SK-N-SH (cell line): ENCODE results near the gene CHRM1. TPM values are rescaled to one million over a fixed set of nuclear protein-coding genes. Genes with fewer than 3 reads are reported as not detected.

Source experiments
- CTCF ChIP-seq: fragments of 200-600 bp; sonication (generic); IDR thresholded peaks from 2 replicates; pipeline ENCODE4 v1.6.1; 2017; ENCODE audit warnings: antibody characterized with exemption, mild to moderate bottlenecking, moderate library complexity
- EP300 ChIP-seq, 2 experiments: IDR thresholded peaks; 2 replicates each; pipeline versions ENCODE4 v1.4.0 to v1.6.1; 2012; ENCODE audit warnings: borderline replicate concordance in 1 of 2, low read depth in 1 of 2, low read length in 1 of 2
- FOSL2 ChIP-seq: IDR thresholded peaks from 2 replicates; pipeline ENCODE4 v1.4.0; 2012; ENCODE audit warnings: low read depth, mild to moderate bottlenecking, moderate library complexity, borderline replicate concordance
- FOXJ3 ChIP-seq: sonication (generic); formaldehyde crosslinking; IDR thresholded peaks from 2 replicates; pipeline ENCODE4 v1.5.1; 2020; ENCODE audit warnings: mild to moderate bottlenecking, missing genetic modification reagents
- FOXM1 ChIP-seq: IDR thresholded peaks from 2 replicates; pipeline ENCODE4 v1.4.0; 2012; ENCODE audit warnings: low read depth, mild to moderate bottlenecking
- GABPA ChIP-seq: IDR thresholded peaks from 2 replicates; pipeline ENCODE4 v1.4.0; 2012; ENCODE audit warnings: low read depth, mild to moderate bottlenecking
- GATA2 ChIP-seq: sonication (generic); formaldehyde crosslinking; IDR thresholded peaks from 2 replicates; pipeline ENCODE4 v1.5.0; 2020; ENCODE audit warnings: mild to moderate bottlenecking, missing genetic modification reagents
- IRF3 ChIP-seq: fragments of 150-350 bp; IDR thresholded peaks from 2 replicates; pipeline ENCODE4 v1.6.1; 2016; ENCODE audit warnings: mild to moderate bottlenecking, low read depth, low read length
- NFIC ChIP-seq: IDR thresholded peaks from 2 replicates; pipeline ENCODE4 v1.4.0; 2012; ENCODE audit warnings: borderline replicate concordance
- NRF1 ChIP-seq: IDR thresholded peaks from 2 replicates; pipeline ENCODE4 v1.6.1; 2012; ENCODE audit warnings: low read depth, mild to moderate bottlenecking, low read length
- PBX3 ChIP-seq: IDR thresholded peaks from 2 replicates; pipeline ENCODE4; 2012
- RCOR1 ChIP-seq: fragments of 150-350 bp; IDR thresholded peaks from 2 replicates; pipeline ENCODE4 v1.6.1; 2017; ENCODE audit warnings: antibody characterized with exemption, low read length
- REST ChIP-seq: IDR thresholded peaks from 2 replicates; pipeline ENCODE4 v1.6.1; 2012; ENCODE audit warnings: mild to moderate bottlenecking, low read depth, low read length, moderate library complexity
- SMC3 ChIP-seq: IDR thresholded peaks from 2 replicates; pipeline ENCODE4 v1.6.1; 2012; ENCODE audit warnings: low read depth, low read length, improper control_type of control experiment
- TAF1 ChIP-seq: IDR thresholded peaks from 2 replicates; pipeline ENCODE4 v1.6.1; 2012; ENCODE audit warnings: low read depth, mild to moderate bottlenecking, low read length, moderate library complexity, borderline replicate concordance
- TEAD4 ChIP-seq: IDR thresholded peaks from 2 replicates; pipeline ENCODE4 v1.4.0; 2012; ENCODE audit warnings: mild to moderate bottlenecking, borderline replicate concordance; ENCODE audit not compliant: insufficient read depth
- USF1 ChIP-seq: IDR thresholded peaks from 2 replicates; pipeline ENCODE4 v1.4.0; 2012; ENCODE audit warnings: low read depth, borderline replicate concordance
- USF2 ChIP-seq: fragments of 150-350 bp; IDR thresholded peaks from 2 replicates; pipeline ENCODE4 v1.6.1; 2017; ENCODE audit warnings: antibody characterized with exemption, low read length, low read depth, borderline replicate concordance
- YY1 ChIP-seq: IDR thresholded peaks from 2 replicates; pipeline ENCODE4 v1.4.0; 2012; ENCODE audit warnings: low read depth, mild to moderate bottlenecking
- ZBTB33 ChIP-seq: IDR thresholded peaks from 2 replicates; pipeline ENCODE4 v1.4.0; 2012; ENCODE audit warnings: low read depth, borderline replicate concordance
- polyA plus RNA-seq, 3 experiments: library from polyadenylated mRNA; depleted of rRNA; stranded (reverse); fragments of >200 nt; gene quantifications; 2 replicates each; pipeline ENCODE4 v1.2.3, GENCODE V29; 2012

CHRM1 gene
- polyA plus RNA-seq, 1 of the 3 experiments (the other 2 are of a cell fraction) = not detected

- peak; percentile 64; the same call in 1 of the 2 replicates for TF ChIP-seq ZBTB33
- 0 out of 2 replicates have a peak, but pooled peaks have one; percentile 11 for TF ChIP-seq PBX3
- peak; percentile 67 for TF ChIP-seq CTCF
- TF ChIP-seq TAF1 = peak; percentile 96
- no peak for TF ChIP-seq FOSL2
- no peak for TF ChIP-seq USF2
- no peak for TF ChIP-seq GABPA
- TF ChIP-seq RCOR1 = no peak
- peak; percentile 17; the same call in 1 of the 2 replicates for TF ChIP-seq NRF1
- TF ChIP-seq FOXJ3 = no peak
- TF ChIP-seq IRF3 = no peak
- 0 out of 2 replicates have a peak, but pooled peaks have one; percentile 19 for TF ChIP-seq FOXM1
- no peak for TF ChIP-seq TEAD4
- 0 out of 2 replicates have a peak, but pooled peaks have one; percentile 33 for TF ChIP-seq SMC3
- TF ChIP-seq EP300 (IDR thresholded peaks at IDR 0.05; ENCODE audit: borderline replicate concordance in 1 of 2, low read depth in 1 of 2, low read length in 1 of 2) = no peak
- TF ChIP-seq USF1 = no peak
- TF ChIP-seq REST = 0 out of 2 replicates have a peak, but pooled peaks have one; percentile 32
- peak; percentile 83 for TF ChIP-seq YY1
- TF ChIP-seq NFIC = 0 out of 2 replicates have a peak, but pooled peaks have one; percentile 4
- TF ChIP-seq GATA2 (CRISPR knock-in tag) = no peak
- TF ChIP-seq, all 33 proteins: peak for 17
These were observed 40.2 kb downstream of the CHRM1 start, which contains the start of gene SLC3A2 (continued) for GRCh38 chr11:62880803-62881578.
